B cell (primary cell): ENCODE data around the gene SLC25A34. TPM values are rescaled to one million over a fixed set of nuclear protein-coding genes. Genes with fewer than 3 reads are reported as not detected.
A peak's percentile ranks its signal among the peaks of the same experiment; 100 is the strongest.

Experiments
- ATAC-seq: fragments of 200-7000 bp; cut with Tn5 transposase; one replicate; pipeline ENCODE4 v1.10.0; 2021; ENCODE audit warnings: low read depth, mild to moderate bottlenecking, moderate number of reproducible peaks, moderate library complexity
- CTCF ChIA-PET: fragments of 350-600 bp; sonication (Branson Sonifier 250); formaldehyde crosslinking; loops from one replicate; lab custom pipeline; 2021; ENCODE audit warnings: antibody characterized with exemption, inconsistent platforms; lab: Charles Lee
- POLR2A ChIA-PET: fragments of 350-600 bp; sonication (Branson Sonifier 250); formaldehyde crosslinking; loops from one replicate; lab custom pipeline; 2021; ENCODE audit warnings: antibody characterized with exemption; lab: Charles Lee
- DNase-seq: peaks from one replicate; pipeline ENCODE4 v3.0.0; 2013
- H2AFZ ChIP-seq: 2 replicates; pipeline ENCODE4 v1.6.1; 2012; ENCODE audit warnings: mild to moderate bottlenecking, low read depth, low read length; ENCODE audit not compliant: insufficient read depth, poor library complexity, severe bottlenecking
- H3K27ac ChIP-seq, 2 donors: 1 replicate in 1 of 2; 2 replicates in 1 of 2; pipeline ENCODE4 v1.5.1; 2012 to 2013; ENCODE audit warnings: low read length in 2 of 2, mild to moderate bottlenecking in 2 of 2, moderate library complexity in 1 of 2
- H3K27me3 ChIP-seq, 4 experiments: fragments of 200-600 bp in 1 of 4; sonication (generic) in 1 of 4; replicated peaks in 1 of 4; 1 replicate in 2 of 4; 2 replicates in 2 of 4; pipeline versions ENCODE4 v1.6.1 to v1.7.0; 2013 to 2016; ENCODE audit warnings: low read length in 3 of 4, mild to moderate bottlenecking in 2 of 4, mixed read lengths in 1 of 4, moderate library complexity in 1 of 4; ENCODE audit not compliant: insufficient read depth in 4 of 4, control insufficient read depth in 3 of 4; ENCODE audit errors: control extremely low read depth in 1 of 4
- H3K36me3 ChIP-seq, 2 experiments: replicated peaks in 1 of 2; 1 replicate in 1 of 2; 2 replicates in 1 of 2; pipeline versions ENCODE4 v1.6.1 to v1.7.1; 2013; ENCODE audit warnings: low read length in 1 of 2; ENCODE audit not compliant: insufficient read depth in 2 of 2, control insufficient read depth in 1 of 2; ENCODE audit errors: control extremely low read depth in 1 of 2, extremely low read depth in 1 of 2
- H3K4me1 ChIP-seq, 2 donors: fragments of 200-600 bp in 1 of 2; sonication (generic) in 1 of 2; 1 replicate in 1 of 2; 2 replicates in 1 of 2; pipeline versions ENCODE4 v1.5.1 to v1.6.1; 2013 to 2017; ENCODE audit warnings: low read length in 2 of 2; ENCODE audit not compliant: control insufficient read depth in 2 of 2, insufficient read depth in 2 of 2
- H3K4me2 ChIP-seq: replicated peaks from 2 replicates; pipeline ENCODE3; 2012; ENCODE audit warnings: mild to moderate bottlenecking, low read depth, low read length; ENCODE audit not compliant: poor library complexity, severe bottlenecking
- H3K4me3 ChIP-seq, 5 experiments: fragments of 200-600 bp in 1 of 5; sonication (generic) in 1 of 5; 1 replicate in 3 of 5; 2 replicates in 2 of 5; pipeline versions ENCODE4 v1.5.1 to v1.7.0; 2011 to 2016; ENCODE audit warnings: low read length in 4 of 5, mild to moderate bottlenecking in 4 of 5, low read depth in 2 of 5, control low read depth in 1 of 5, moderate library complexity in 1 of 5; ENCODE audit not compliant: insufficient read depth in 1 of 5; ENCODE audit errors: control extremely low read depth in 1 of 5, extremely low read depth in 1 of 5
- H3K79me2 ChIP-seq: fragments of 200-600 bp; sonication (generic); one replicate; pipeline ENCODE4 v1.6.0; 2016; ENCODE audit warnings: low read length; ENCODE audit not compliant: control insufficient read depth, insufficient read depth
- H3K9ac ChIP-seq: fragments of 200-600 bp; sonication (generic); 2 replicates; pipeline ENCODE4 v1.6.1; 2017; ENCODE audit warnings: mild to moderate bottlenecking, low read length, moderate library complexity
- H3K9me3 ChIP-seq, 3 donors: one replicate each; pipeline versions ENCODE4 v1.6.1 to v1.7.1; 2013; ENCODE audit warnings: low read length in 2 of 3; ENCODE audit not compliant: control insufficient read depth in 2 of 3, insufficient read depth in 1 of 3; ENCODE audit errors: control extremely low read depth in 1 of 3
- H4K20me1 ChIP-seq: 2 replicates; pipeline ENCODE4 v1.6.0; 2012; ENCODE audit warnings: mild to moderate bottlenecking, low read length; ENCODE audit not compliant: insufficient read depth, control insufficient read depth, poor library complexity, severe bottlenecking
- H3K27ac Mint-ChIP-seq: one replicate; pipeline ENCODE4 v1.8.0; 2021; ENCODE audit warnings: mixed read lengths
- H3K27me3 Mint-ChIP-seq: one replicate; pipeline ENCODE4 v1.8.0; 2021; ENCODE audit warnings: mixed read lengths
- H3K4me1 Mint-ChIP-seq: one replicate; pipeline ENCODE4 v1.8.0; 2021; ENCODE audit warnings: mixed read lengths
- H3K4me3 Mint-ChIP-seq: one replicate; pipeline ENCODE4 v1.8.0; 2021; ENCODE audit warnings: mixed read lengths
- H3K9me3 Mint-ChIP-seq: one replicate; pipeline ENCODE4 v1.8.0; 2022; ENCODE audit warnings: mixed read lengths; ENCODE audit not compliant: insufficient read depth
- CTCF ChIP-seq: fragments of 200-600 bp; IDR thresholded peaks from one replicate; pipeline ENCODE4 v1.8.0; 2022; ENCODE audit warnings: antibody characterized with exemption, mild to moderate bottlenecking
- EZH2 ChIP-seq: IDR thresholded peaks from 2 replicates; pipeline ENCODE4 v1.6.1; 2012; ENCODE audit warnings: borderline replicate concordance, low read depth, mild to moderate bottlenecking, moderate library complexity, low read length; ENCODE audit not compliant: insufficient read depth, poor library complexity, severe bottlenecking
- WGBS: methylation state at CpG from one replicate; pipeline ENCODE4 v1.1.5; 2013; ENCODE audit warnings: missing lambda C conversion rate; ENCODE audit not compliant: insufficient coverage; 5-methylcytosine and 5-hydroxymethylcytosine counted together
- intact Hi-C: fragments of 100-400 bp; cut with micrococcal nuclease; formaldehyde crosslinking; loops from one replicate; pipeline ENCODE4 v1.10.0; 2022
- polyA plus RNA-seq: library from polyadenylated mRNA; depleted of rRNA; stranded (reverse); fragments of >200 nt; gene quantifications from 2 replicates; pipeline ENCODE4 v1.2.3, GENCODE V29; 2012
- total RNA-seq, 2 donors: library from RNA; stranded (reverse); fragments of 120-200 nt in 1 of 2; gene quantifications; 1 replicate in 1 of 2; 2 replicates in 1 of 2; pipeline versions ENCODE4 v1.2.3 to v1.2.4, GENCODE V29; 2013 to 2022

SLC25A34 gene
- total and polyA plus RNA-seq, 2 donors (not counting 1 experiment from before 2014, with no cell fraction given) = 4.6 to 5.4 TPM

GRCh38 chr1:15757575-15758342 is 21.7 kb downstream of the SLC25A34 start:
- H3K36me3 ChIP-seq = no peaks in the 10 kb centered on the region
- CTCF ChIA-PET = interaction anchor here (0.7 kb wide), 1 partner anchor 60 kb away, joined by 3 read pairs; no protein-coding TSS in a partner anchor
- DNase-seq (peak; percentile 31), ATAC-seq (no peak)
- no peak overlapping the region for H3K9ac ChIP-seq
- H3K4me2 ChIP-seq = peak overlapping the region; percentile 78
- H3K4me1 ChIP-seq = peaks cover 20 to 25% of the 10 kb centered on the region in 2 donors
- no peak overlapping the region for H3K4me3 ChIP-seq
- H3K27ac ChIP-seq = no peak overlapping the region
- Mint-ChIP-seq H3K4me1 (peaks cover 24% of the 10 kb centered on the region), H3K27me3 (peaks cover 51% of the 10 kb centered on the region), H3K4me3 (peak overlapping the region; percentile 81), H3K27ac (no peak overlapping the region), H3K9me3 (no peaks in the 10 kb centered on the region)
- WGBS = 20% methylated on average over 19 of the region's 24 CpGs
- POLR2A ChIA-PET = no interaction called here
- peaks cover 0 to 10% (median 0%) of the 10 kb centered on the region in 3 donors for H3K9me3 ChIP-seq
- TF ChIP-seq EZH2 = peak; percentile 96
- no peak for TF ChIP-seq CTCF
- H4K20me1 ChIP-seq = no peaks in the 10 kb centered on the region
- peaks cover 0 to 54% (median 29%) of the 10 kb centered on the region in 4 experiments for H3K27me3 ChIP-seq
- no peaks in the 10 kb centered on the region for H3K79me2 ChIP-seq
- H2AFZ ChIP-seq = no peak overlapping the region
- intact Hi-C loops = no loop called here
